A549 treated with AZD9567 at 1 μM for 4 hours (cell line): ENCODE data around the gene BBLN. TPM values are rescaled to one million over a fixed set of nuclear protein-coding genes. Genes with fewer than 3 reads are reported as not detected.

Source experiments
- total RNA-seq: library from RNA; stranded (reverse); fragments of 200-300 nt; extraction: Qiagen RNA extraction; gene quantifications from 5 replicates; pipeline ENCODE4 v1.2.3, GENCODE V29; 2022; ENCODE audit not compliant: insufficient read depth

BBLN gene, protein sequence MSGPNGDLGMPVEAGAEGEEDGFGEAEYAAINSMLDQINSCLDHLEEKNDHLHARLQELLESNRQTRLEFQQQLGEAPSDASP
- 47.1 to 75.1 TPM (median 62.3 TPM) in 5 replicates for total RNA-seq

DNA sequence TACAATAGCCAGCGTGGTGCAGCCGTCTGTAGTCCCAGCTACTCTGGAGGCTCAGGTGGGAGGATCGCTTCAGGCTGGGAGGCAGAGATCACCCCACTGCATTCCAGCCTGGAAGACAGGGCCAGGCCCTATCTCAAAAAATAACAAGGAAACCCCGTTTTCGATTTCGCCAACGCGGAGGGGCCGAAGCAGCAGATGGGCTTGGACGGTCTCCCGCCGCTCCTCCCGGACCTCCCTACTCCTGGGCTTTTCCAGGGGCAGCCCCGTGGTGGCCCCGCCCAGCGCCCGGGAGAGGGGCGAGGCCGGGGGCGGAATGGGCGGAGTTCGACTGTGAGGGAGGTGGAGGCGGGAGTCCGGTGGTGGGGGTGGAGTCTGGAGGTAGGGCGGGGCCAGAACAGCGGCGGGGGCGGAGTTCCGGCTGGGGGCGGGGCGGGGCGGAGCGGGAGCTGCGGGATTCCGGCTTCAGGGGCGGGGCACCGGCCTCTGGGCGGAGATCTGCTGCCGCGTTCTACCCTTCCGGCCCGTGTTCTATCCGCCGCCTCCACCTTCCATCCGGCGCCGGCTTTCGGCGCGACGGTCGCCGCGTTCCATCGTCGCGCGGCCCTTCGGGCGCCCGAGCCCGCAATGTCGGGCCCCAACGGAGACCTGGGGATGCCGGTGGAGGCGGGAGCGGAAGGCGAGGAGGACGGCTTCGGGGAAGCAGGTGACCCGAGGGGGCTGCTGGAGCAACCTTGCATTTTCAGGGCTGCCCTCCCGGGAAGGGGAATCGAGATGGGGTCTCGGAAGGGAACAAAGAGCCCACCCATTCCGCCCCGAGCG lies at the start of gene BBLN:
TSS of gene BBLN (plus strand) at position 482 of the 819 bp plus-strand sequence. CDS start at position 625, 143 bp downstream.

DNA sequence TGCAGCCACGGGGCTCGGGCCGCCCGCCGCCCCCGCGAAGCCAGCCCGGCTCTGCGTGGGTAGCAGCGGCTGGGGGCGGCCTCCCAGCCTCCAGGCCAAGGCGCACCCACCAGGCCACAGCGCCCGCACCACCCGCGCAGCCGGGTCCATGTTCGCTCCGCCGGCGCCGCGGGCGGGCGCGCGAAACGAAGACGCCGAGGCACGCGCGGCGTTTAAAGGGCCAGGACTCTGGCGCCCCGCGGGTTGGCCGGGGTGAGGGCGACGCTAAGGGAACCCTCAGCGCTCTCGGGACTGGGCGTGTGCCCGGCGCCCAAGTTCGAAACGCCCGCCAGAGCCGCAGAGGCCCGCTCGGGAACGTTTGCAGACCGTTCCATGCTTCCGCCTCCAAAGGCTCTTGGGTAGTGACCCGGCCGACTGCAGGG lies 32.5 kb upstream of the BBLN start, which contains the start of gene PTGES2:
TSS of gene PTGES2 (minus strand) at position 162 of the 422 bp plus-strand sequence. CDS start at position 150, 12 bp downstream.

DNA sequence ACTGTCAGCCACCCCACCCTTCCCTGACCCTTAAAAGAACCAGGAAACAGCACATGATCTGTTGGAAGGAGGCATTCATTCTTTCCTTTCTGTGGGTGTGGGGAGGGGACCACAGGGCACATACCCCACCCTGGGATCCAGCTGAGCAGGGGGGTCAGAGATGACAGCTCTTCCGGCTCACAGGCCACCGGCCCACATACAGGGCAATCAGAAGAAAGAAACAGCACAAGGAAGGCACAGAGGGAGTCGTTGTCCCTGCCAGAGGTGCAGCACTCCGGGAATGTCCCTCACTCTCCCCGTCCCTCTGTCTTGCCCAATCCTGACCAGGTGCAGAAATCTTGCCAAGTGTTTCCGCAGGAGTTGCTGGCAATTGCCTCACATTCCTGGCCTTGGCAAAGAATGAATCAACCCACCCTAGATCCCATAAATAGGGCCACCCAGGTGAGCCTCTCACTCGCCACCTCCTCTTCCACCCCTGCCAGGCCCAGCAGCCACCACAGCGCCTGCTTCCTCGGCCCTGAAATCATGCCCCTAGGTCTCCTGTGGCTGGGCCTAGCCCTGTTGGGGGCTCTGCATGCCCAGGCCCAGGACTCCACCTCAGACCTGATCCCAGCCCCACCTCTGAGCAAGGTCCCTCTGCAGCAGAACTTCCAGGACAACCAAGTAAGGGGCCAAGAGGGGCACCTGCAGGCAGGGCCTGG lies 10.9 kb upstream of the BBLN start, which contains the start of gene LCN2:
TSS of gene LCN2 (plus strand) at position 453 of the 701 bp plus-strand sequence. CDS start at position 526, 73 bp downstream.

DNA sequence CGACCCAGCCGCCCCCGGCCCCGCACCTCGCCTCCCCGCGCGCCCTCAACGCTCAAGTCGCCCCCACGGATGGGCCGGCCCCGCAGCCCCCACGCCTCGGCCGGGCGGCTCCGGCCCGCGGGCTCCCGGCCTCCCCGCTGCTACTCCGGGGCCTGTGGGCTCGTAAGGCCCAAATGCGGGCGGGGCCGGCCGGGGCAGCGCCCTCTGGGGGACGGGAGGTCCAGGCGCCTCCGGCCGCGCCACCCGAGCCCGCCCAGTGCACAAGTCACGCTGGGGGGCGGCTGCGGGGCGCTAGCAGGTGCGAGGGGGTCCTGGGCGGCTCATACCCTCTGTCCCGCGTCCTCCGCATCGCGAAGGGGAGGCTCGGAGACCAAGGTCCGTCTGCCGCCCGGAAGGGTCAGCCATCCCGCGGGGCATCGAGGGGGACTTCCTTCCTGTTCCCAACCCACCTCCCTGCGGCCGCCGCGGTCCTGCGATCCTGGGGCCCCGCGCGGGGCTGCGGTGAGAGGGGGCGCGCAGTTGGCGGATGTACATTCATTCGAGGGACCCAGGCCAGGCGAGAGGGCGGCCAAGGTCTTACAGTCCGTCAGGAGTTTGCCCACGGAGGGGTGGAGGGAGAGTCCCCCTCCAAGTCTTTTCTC lies 31.5 kb downstream of the BBLN start, which contains the start of gene CIZ1:
TSS of gene CIZ1 (minus strand) at position 167 of the 641 bp plus-strand sequence. CDS start 715 bp downstream, outside the sequence.

DNA sequence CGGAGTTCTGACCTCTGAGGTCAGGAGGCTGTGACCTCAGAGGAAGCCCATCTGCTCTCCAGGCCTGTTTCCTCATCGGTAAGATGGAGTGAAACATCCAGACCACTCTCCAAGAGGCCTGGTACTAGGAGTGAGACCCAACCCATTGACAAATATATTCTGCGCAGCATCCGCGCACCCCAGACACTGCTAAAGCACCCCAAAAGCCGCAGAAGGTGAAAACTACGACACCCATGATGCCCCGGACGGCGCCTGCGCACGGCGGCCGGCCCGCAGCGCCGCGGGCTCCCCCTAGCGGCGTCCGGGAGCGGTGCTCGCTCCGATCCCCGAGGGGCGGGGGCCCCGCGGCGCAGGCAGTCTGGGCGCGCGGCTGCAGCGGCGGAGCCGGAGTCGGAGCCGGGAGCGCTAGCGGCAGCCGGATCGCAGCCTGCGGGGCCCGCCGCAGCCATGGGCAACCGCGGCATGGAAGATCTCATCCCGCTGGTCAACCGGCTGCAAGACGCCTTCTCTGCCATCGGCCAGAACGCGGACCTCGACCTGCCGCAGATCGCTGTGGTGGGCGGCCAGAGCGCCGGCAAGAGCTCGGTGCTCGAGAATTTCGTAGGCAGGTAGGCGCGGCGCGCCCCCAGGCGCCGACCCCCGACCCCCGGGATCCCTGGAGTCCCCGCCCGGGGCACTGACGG lies 43.1 kb downstream of the BBLN start, which contains the start of gene DNM1:
TSS of gene DNM1 (plus strand) at position 356 of the 683 bp plus-strand sequence. CDS start at position 448, 92 bp downstream.

Other genes with a start within 250 kb of the BBLN start
- gene ST6GALNAC4, start 243.2 kb upstream of the BBLN start, total RNA-seq = 16.1 to 19.0 TPM (median 18.1 TPM) in 5 replicates
- 1.1 to 7.0 TPM (median 2.2 TPM) in 5 replicates for gene PIP5KL1, start 229.5 kb upstream of the BBLN start, total RNA-seq
- 38.0 to 48.2 TPM (median 43.1 TPM) in 5 replicates for gene DPM2, start 222.4 kb upstream of the BBLN start, total RNA-seq
- gene EEIG1, start 179.3 kb upstream of the BBLN start, total RNA-seq = 35.1 to 66.4 TPM (median 44.3 TPM) in 5 replicates
- 2.6 to 6.8 TPM (median 6.1 TPM) in 5 replicates for gene NAIF1, start 92.9 kb upstream of the BBLN start, total RNA-seq
- gene SLC25A25, start 92.0 kb upstream of the BBLN start, total RNA-seq = 5.6 to 9.4 TPM (median 8.3 TPM) in 5 replicates
- 75.3 to 103 TPM (median 98.9 TPM) in 5 replicates for gene PTGES2, start 32.5 kb upstream of the BBLN start, total RNA-seq
- gene LCN2, start 10.8 kb upstream of the BBLN start, total RNA-seq = 2.9 to 6.8 TPM (median 3.9 TPM) in 5 replicates
- gene CIZ1, start 31.3 kb downstream of the BBLN start, total RNA-seq = 67.2 to 92.6 TPM (median 81.2 TPM) in 5 replicates
- 80.2 to 85.7 TPM (median 83.0 TPM) in 5 replicates for gene DNM1, start 43.1 kb downstream of the BBLN start, total RNA-seq
- gene GOLGA2, start 115.7 kb downstream of the BBLN start, total RNA-seq = 39.6 to 53.2 TPM (median 47.6 TPM) in 5 replicates
- gene SWI5, start 116.0 kb downstream of the BBLN start, total RNA-seq = 36.3 to 45.7 TPM (median 44.4 TPM) in 5 replicates
- gene TRUB2, start 162.2 kb downstream of the BBLN start, total RNA-seq = 35.5 to 51.7 TPM (median 48.0 TPM) in 5 replicates
- gene COQ4, start 162.6 kb downstream of the BBLN start, total RNA-seq = 57.5 to 66.0 TPM (median 60.2 TPM) in 5 replicates
- gene SLC27A4, start 180.3 kb downstream of the BBLN start, total RNA-seq = 37.7 to 51.0 TPM (median 46.1 TPM) in 5 replicates
- gene URM1, start 211.1 kb downstream of the BBLN start, total RNA-seq = 77.4 to 87.0 TPM (median 80.7 TPM) in 5 replicates